Lung (tissue), 12 donors: ENCODE results near the gene SARNP. TPM values are rescaled to one million over a fixed set of nuclear protein-coding genes. Genes with fewer than 3 reads are reported as not detected.

Experiments
- ATAC-seq: fragments of 200-7000 bp; cut with Tn5 transposase; one replicate; pipeline ENCODE4 v1.9.1; 2020; ENCODE audit warnings: moderate number of reproducible peaks; ENCODE audit not compliant: insufficient read depth, low FRiP score
- DNase-seq, 3 donors: peaks; one replicate each; pipeline ENCODE4 v3.0.0-alpha.2; 2013 to 2017
- H3K27ac ChIP-seq, 2 donors: one replicate each; pipeline ENCODE4 v1.5.1; 2013; ENCODE audit warnings: mild to moderate bottlenecking in 2 of 2, moderate library complexity in 2 of 2, control low read depth in 1 of 2, inconsistent platforms in 1 of 2, low read depth in 1 of 2, low read length in 1 of 2
- H3K27me3 ChIP-seq, 3 donors: one replicate each; pipeline ENCODE4 v1.5.1; 2013; ENCODE audit warnings: low read length in 2 of 3; ENCODE audit not compliant: control insufficient read depth in 3 of 3, insufficient read depth in 3 of 3
- H3K36me3 ChIP-seq, 4 donors: one replicate each; pipeline ENCODE4 v1.5.1; 2013; ENCODE audit warnings: low read length in 4 of 4, mild to moderate bottlenecking in 1 of 4, moderate library complexity in 1 of 4; ENCODE audit not compliant: control insufficient read depth in 4 of 4, insufficient read depth in 4 of 4
- H3K4me1 ChIP-seq, 5 donors: one replicate each; pipeline ENCODE4 v1.5.1; 2013; ENCODE audit warnings: low read length in 5 of 5, mild to moderate bottlenecking in 2 of 5, moderate library complexity in 1 of 5; ENCODE audit not compliant: control insufficient read depth in 5 of 5, insufficient read depth in 5 of 5
- H3K4me3 ChIP-seq: one replicate; pipeline ENCODE4 v1.5.1; 2013; ENCODE audit warnings: mild to moderate bottlenecking, control low read depth, moderate library complexity
- H3K9ac ChIP-seq, 2 donors: one replicate each; pipeline ENCODE4 v1.5.1; 2013; ENCODE audit warnings: low read length in 2 of 2, control low read depth in 1 of 2; ENCODE audit not compliant: insufficient read depth in 1 of 2
- H3K9me3 ChIP-seq, 4 donors: one replicate each; pipeline ENCODE4 v1.5.1; 2013; ENCODE audit warnings: low read length in 3 of 4, mild to moderate bottlenecking in 1 of 4, moderate library complexity in 1 of 4; ENCODE audit not compliant: control insufficient read depth in 4 of 4, insufficient read depth in 3 of 4
- CTCF ChIP-seq: IDR thresholded peaks from 2 replicates; pipeline ENCODE4 v1.5.1; 2012; ENCODE audit warnings: mild to moderate bottlenecking; ENCODE audit errors: control extremely low read depth, extremely low read depth
- WGBS, 2 donors: extraction: QIAGEN DNeasy Blood & Tissue Kit; methylation state at CpG; one replicate each; pipeline ENCODE4 v1.1.7; 2013; 5-methylcytosine and 5-hydroxymethylcytosine counted together
- polyA plus RNA-seq, 2 donors: library from polyadenylated mRNA; stranded (reverse); fragments of 200-250 nt; gene quantifications; one replicate each; pipeline ENCODE4 v1.2.1, GENCODE V29; 2013
- total RNA-seq, 2 donors: library from RNA; depleted of rRNA in 1 of 2; stranded (reverse); fragments of >200 nt in 1 of 2; gene quantifications; one replicate each; pipeline ENCODE4 v1.2.1, GENCODE V29; 2014 to 2021
- donor health status: control.
- donor health status: control.
- donor health status: Bipolar disorder and iron deficiency.
- donor health status: healthy.
- donor health status: DM: yes; HTN: yes; CAD: no.

Gene SARNP
- total and polyA plus RNA-seq, 4 donors = 51.9 to 102 (median 82.2) TPM

- ATAC-seq (no peak), DNase-seq (peak in 1 of 3 donors; percentile 63)
- Histone ChIP-seq H3K36me3 (peaks cover 5 to 35% (median 31%) of the 10 kb centered on the region in 4 donors), H3K27me3 (no peaks in the 10 kb centered on the region), H3K9ac (peak overlapping the region; percentile 1 to 59), H3K27ac (peak overlapping the region; percentile 98), H3K9me3 (no peaks in the 10 kb centered on the region), H3K4me3 (peak overlapping the region; percentile 42), H3K4me1 (peaks cover 0 to 28% (median 10%) of the 10 kb centered on the region in 5 donors)
- no peak for TF ChIP-seq CTCF
- 10 to 14% methylated on average over 9 of the region's 9 CpGs for WGBS, 2 donors
Observed at GRCh38 chr12:55727643-55728185, 89.8 kb downstream of the SARNP start.

DNA sequence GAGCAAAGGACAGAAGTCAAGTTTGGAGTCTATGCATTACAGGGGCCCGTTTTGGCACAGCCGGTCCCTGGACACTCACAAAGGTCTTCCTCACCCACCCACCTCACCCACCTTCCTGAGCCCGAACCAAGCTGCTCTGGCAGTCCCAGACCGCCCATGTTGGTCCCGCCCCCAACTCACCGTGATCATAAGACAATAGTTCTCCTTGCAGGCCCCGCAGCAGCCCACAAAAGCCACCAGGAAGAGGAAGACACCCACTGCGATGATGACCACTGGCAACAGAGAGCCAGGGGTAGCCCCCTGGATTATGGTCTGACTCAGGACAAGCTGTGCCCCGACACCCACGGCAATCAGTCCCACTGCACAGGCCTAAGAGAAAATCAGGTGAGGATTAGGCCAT is 90.6 kb downstream of the SARNP start:
- no peak for TF ChIP-seq CTCF
- H3K4me1 ChIP-seq = peaks cover 0 to 28% (median 10%) of the 10 kb centered on the region in 5 donors
- WGBS, 2 donors = 44 to 45% methylated on average over 10 of the region's 10 CpGs
- H3K27ac ChIP-seq = peak overlapping the region; percentile 98
- H3K9me3 ChIP-seq = no peaks in the 10 kb centered on the region
- H3K27me3 ChIP-seq = no peaks in the 10 kb centered on the region
- H3K4me3 ChIP-seq = peak overlapping the region; percentile 42
- ATAC-seq = no peak
- H3K9ac ChIP-seq = peak overlapping the region in 1 of 2 donors; percentile 59
- no peak for DNase-seq
- H3K36me3 ChIP-seq = peaks cover 5 to 35% (median 32%) of the 10 kb centered on the region in 4 donors

- H3K27ac ChIP-seq = no peak overlapping the region
- H3K4me1 ChIP-seq = peaks cover 0 to 25% (median 10%) of the 10 kb centered on the region in 5 donors
- no peak overlapping the region for H3K4me3 ChIP-seq
- TF ChIP-seq CTCF = no peak
- 64 to 78% methylated on average over 3 of the region's 3 CpGs for WGBS, 2 donors
- H3K9me3 ChIP-seq = no peaks in the 10 kb centered on the region
- H3K27me3 ChIP-seq = no peaks in the 10 kb centered on the region
- DNase-seq = no peak
- no peak overlapping the region for H3K9ac ChIP-seq
- peaks cover 5 to 38% (median 32%) of the 10 kb centered on the region in 4 donors for H3K36me3 ChIP-seq
- no peak for ATAC-seq
Observed at GRCh38 chr12:55725556-55725955, 92.0 kb downstream of the SARNP start.

- H3K27ac ChIP-seq = no peak overlapping the region
- no peak for ATAC-seq
Observed at GRCh38 chr12:55724940-55725309, 92.6 kb downstream of the SARNP start.

More at GRCh38 chr12:55724940-55725309, 92.6 kb downstream of the SARNP start:
- peaks cover 0 to 18% (median 6%) of the 10 kb centered on the region in 5 donors for H3K4me1 ChIP-seq
- no peak overlapping the region for H3K4me3 ChIP-seq
- no peaks in the 10 kb centered on the region for H3K27me3 ChIP-seq
- no peak for TF ChIP-seq CTCF
- peaks cover 5 to 41% (median 32%) of the 10 kb centered on the region in 4 donors for H3K36me3 ChIP-seq
- 68 to 87% methylated on average over 3 of the region's 3 CpGs for WGBS, 2 donors
- H3K9me3 ChIP-seq = no peaks in the 10 kb centered on the region
- no peak for DNase-seq
- no peak overlapping the region for H3K9ac ChIP-seq
